ENCODE data around the gene PMM2.
"Not testable (repeated sequence)": the region's sequence is repeated elsewhere in the genome, so short reads cannot be mapped to it uniquely, and the experiment has no call there.

Gene PMM2

GRCh38 chr16:8797364-8798173 lies at the start of gene PMM2, which contains the start of gene TMEM186:
TSS of gene PMM2 (plus strand) at chr16:8797839. CDS start at chr16:8797883, 44 bp downstream.
TSS of gene TMEM186 (minus strand) at chr16:8797639. CDS start at chr16:8797614, 25 bp downstream.
- TF ChIP-seq CTCF (conservative IDR thresholded peaks at IDR 0.05): no peak
- H3K27ac ChIP-seq: peak within 1 kb of the TSS; percentile 63; the same call in 1 of the 2 replicates

GRCh38 chr16:8748944-8749343 lies 48.7 kb upstream of the PMM2 start:
- not testable (repeated sequence) for H3K27ac ChIP-seq

- H3K27ac ChIP-seq: no peak overlapping the region
Measured at GRCh38 chr16:8751481-8752311, 45.9 kb upstream of the PMM2 start.

GRCh38 chr16:8752706-8753105 lies 44.9 kb upstream of the PMM2 start:
- no peak for TF ChIP-seq CTCF (conservative IDR thresholded peaks at IDR 0.05)
- H3K27ac ChIP-seq: no peak overlapping the region

More at GRCh38 chr16:8751481-8752311, 45.9 kb upstream of the PMM2 start:
- TF ChIP-seq CTCF (conservative IDR thresholded peaks at IDR 0.05): no peak

GRCh38 chr16:8753416-8754054 lies 44.1 kb upstream of the PMM2 start:
- no peak overlapping the region for H3K27ac ChIP-seq
- no peak for TF ChIP-seq CTCF (conservative IDR thresholded peaks at IDR 0.05)

GRCh38 chr16:8756755-8757154 lies 40.9 kb upstream of the PMM2 start:
- H3K27ac ChIP-seq: no peak overlapping the region
- no peak for TF ChIP-seq CTCF (conservative IDR thresholded peaks at IDR 0.05)

GRCh38 chr16:8758022-8758421 lies 39.6 kb upstream of the PMM2 start:
- H3K27ac ChIP-seq: no peak overlapping the region
- TF ChIP-seq CTCF (conservative IDR thresholded peaks at IDR 0.05): no peak

Measured in VCaP (cell line).